Heart right ventricle (tissue), 16 donors: Measurements from ENCODE around the gene COMT. TPM values are rescaled to one million over a fixed set of nuclear protein-coding genes. Genes with fewer than 3 reads are reported as not detected.
A peak's percentile ranks its signal among the peaks of the same experiment; 100 is the strongest.

Source experiments
- ATAC-seq, 8 donors: fragments of 200-7000 bp; cut with Tn5 transposase; one replicate each; pipeline ENCODE4 v1.9.1; 2020; ENCODE audit warnings: mild to moderate bottlenecking in 8 of 8, moderate library complexity in 8 of 8, moderate number of reproducible peaks in 1 of 8
- DNase-seq, 2 donors: peaks; one replicate each; pipeline ENCODE4 v3.0.0-alpha.2; 2020
- H3K27ac ChIP-seq, 10 donors: fragments of 200-600 bp; sonication (generic) in 2 of 10; one replicate each; pipeline versions ENCODE4 v1.5.0 to v1.8.0; 2020 to 2022; ENCODE audit warnings: mild to moderate bottlenecking in 3 of 10
- H3K27me3 ChIP-seq, 7 donors: fragments of 200-600 bp; one replicate each; pipeline ENCODE4 v1.8.0; 2021 to 2022; ENCODE audit warnings: mild to moderate bottlenecking in 2 of 7
- H3K36me3 ChIP-seq, 9 donors: fragments of 200-600 bp; sonication (generic) in 1 of 9; one replicate each; pipeline versions ENCODE4 v1.5.0 to v1.8.0; 2020 to 2022; ENCODE audit warnings: mild to moderate bottlenecking in 2 of 9
- H3K4me1 ChIP-seq, 9 donors: fragments of 200-600 bp; sonication (generic) in 1 of 9; one replicate each; pipeline versions ENCODE4 v1.5.0 to v1.8.0; 2020 to 2022; ENCODE audit warnings: mild to moderate bottlenecking in 4 of 9
- H3K4me3 ChIP-seq, 10 donors: fragments of 200-600 bp; sonication (generic) in 2 of 10; one replicate each; pipeline versions ENCODE4 v1.5.0 to v1.8.0; 2020 to 2022; ENCODE audit warnings: mild to moderate bottlenecking in 7 of 10, moderate library complexity in 2 of 10
- H3K9me3 ChIP-seq, 11 donors: fragments of 200-600 bp in 10 of 11; sonication (generic) in 2 of 11; one replicate each; pipeline versions ENCODE4 v1.5.0 to v1.8.0; 2013 to 2022; ENCODE audit warnings: mild to moderate bottlenecking in 2 of 11, control low read depth in 1 of 11, moderate library complexity in 1 of 11
- CTCF ChIP-seq, 9 donors: fragments of 200-600 bp; sonication (generic) in 2 of 9; IDR thresholded peaks; one replicate each; pipeline versions ENCODE4 v1.5.0 to v1.8.0; 2021 to 2022; ENCODE audit warnings: antibody characterized with exemption in 9 of 9, mild to moderate bottlenecking in 5 of 9, moderate library complexity in 1 of 9
- WGBS, 2 donors: extraction: QIAGEN DNeasy Blood & Tissue Kit; methylation state at CpG; one replicate each; pipeline ENCODE4 v1.1.7; 2013; ENCODE audit warnings: inconsistent platforms in 1 of 2; 5-methylcytosine and 5-hydroxymethylcytosine counted together
- intact Hi-C, 10 donors: fragments of 100-400 bp; cut with DNase I; formaldehyde crosslinking; loops; one replicate each; pipeline versions ENCODE4 v1.11.1 to v1.14.2; 2022
- polyA plus RNA-seq, 2 donors: library from polyadenylated mRNA; stranded (reverse); fragments of 200-250 nt; gene quantifications; one replicate each; pipeline ENCODE4 v1.2.3, GENCODE V29; 2013
- total RNA-seq, 10 donors: library from RNA; stranded (reverse); fragmentation: NEBNext Ultra II Directional in 3 of 10; extraction: Animal tissue kit (Norgen Biotek cat#: 25700) in 3 of 10; gene quantifications; one replicate each; pipeline versions ENCODE4 v1.2.1 to v1.2.4, GENCODE V29; 2021 to 2023
- donor health status: Arrhythmogenic right ventricular cardiomyopathy.
- donor health status: ischemic (EF 13 %, LVEDD 7.1; RV severe dilation, severe dysfunction).
- donor health status: healthy with polysubstance abuse.
- donor health status: DM: no; HTN: yes; CAD: no.
- donor health status: DM: no; HTN: no; CAD: no.
- donor health status: ischemic (EF 25% LVEDD 6.9; RV normal size, moderate dysfunction).
- donor health status: ischemic (EF 25% LVEDD 5.7; RV mildly dilated, moderate dysfunction).
- donor health status: healthy.
- donor health status: DM: yes; HTN: yes; CAD: no.
- donor health status: Ischemic cardiomyopathy.
- donor health status: ischemic (EF 35%, LVEDD 5.7; RV mildly dilated, moderate dysfunction).
- donor health status: nonischemic (EF 11% LVEDD 7.7; RV severe dilation, severe dysfunction).
- donor health status: DM: yes; HTN: yes; CAD: no.
- donor health status: PGD.
- donor health status: ischemic (EF 29% LVEDD 5.4; RV normal size, mild dysfunction).
- donor health status: nonischemic (EF 23%, LVEDD 6.1; RV moderate dilation, normal function).

COMT gene
- total and polyA plus RNA-seq, 12 donors = 42.9 to 273 (median 101) TPM

- ATAC-seq (no peak), DNase-seq (peak in 1 of 2 donors; percentile 1)
- Histone ChIP-seq H3K27ac (no peak overlapping the region), H3K36me3 (no peaks in the 10 kb centered on the region), H3K27me3 (no peaks in the 10 kb centered on the region), H3K4me1 (peaks cover 15 to 66% (median 43%) of the 10 kb centered on the region in 9 donors), H3K9me3 (no peaks in the 10 kb centered on the region), H3K4me3 (no peak overlapping the region)
- 50 to 53% methylated on average over 2 of the region's 2 CpGs for WGBS, 2 donors
- intact Hi-C loops = no loop called here
- TF ChIP-seq CTCF (IDR thresholded peaks at IDR 0.05) = no peak
These were observed 48.6 kb downstream of the COMT start for GRCh38 chr22:19990188-19990587.

DNA sequence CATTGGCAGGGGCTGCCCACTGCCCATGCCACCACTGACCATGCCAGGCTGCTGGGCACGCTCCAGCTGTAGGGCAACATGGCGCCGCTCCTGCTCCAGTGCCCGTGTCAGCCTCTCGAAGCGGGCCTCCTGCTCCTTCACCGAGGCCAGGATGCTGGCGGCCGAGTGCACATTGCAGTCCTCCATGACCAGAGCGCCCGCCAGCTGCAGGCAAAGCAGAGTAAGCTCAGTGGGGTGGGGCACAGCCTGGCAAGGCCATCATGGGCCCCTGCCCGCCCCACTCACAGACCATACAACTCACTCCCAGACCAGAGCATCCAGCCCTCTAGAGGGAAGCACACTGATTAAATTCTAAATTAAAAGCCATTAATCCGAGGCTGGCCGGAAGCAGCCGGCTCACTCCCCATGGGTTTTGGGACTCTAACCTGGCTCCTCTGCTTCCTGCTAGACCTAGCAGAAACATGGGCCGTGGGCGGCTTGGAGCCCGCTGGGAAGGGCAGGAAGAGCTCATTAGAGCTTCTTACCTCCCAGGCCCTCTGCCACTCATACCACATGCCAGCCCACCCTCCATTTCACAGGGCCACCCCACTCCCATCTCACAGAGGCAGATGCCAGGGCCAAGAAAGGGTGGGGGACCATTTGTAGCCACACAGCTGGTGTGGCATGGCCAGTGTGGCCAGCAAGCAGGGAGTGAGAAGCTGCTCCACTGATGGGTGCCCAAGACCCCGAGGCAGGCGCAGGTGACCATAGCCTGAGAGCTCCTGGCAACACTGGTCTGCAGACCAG is 49.2 kb downstream of the COMT start:
- intact Hi-C loops = no loop called here
- WGBS, 2 donors = 87 to 88% methylated on average over 20 of the region's 20 CpGs
- Histone ChIP-seq H3K4me3 (no peak overlapping the region), H3K27me3 (no peaks in the 10 kb centered on the region), H3K27ac (peak overlapping the region in 4 of 10 donors; percentile 9 to 30 (median 14)), H3K4me1 (peaks cover 9 to 66% (median 37%) of the 10 kb centered on the region in 9 donors), H3K36me3 (no peaks in the 10 kb centered on the region), H3K9me3 (no peaks in the 10 kb centered on the region)
- no peak for TF ChIP-seq CTCF (IDR thresholded peaks at IDR 0.05)
- DNase-seq (peak in 1 of 2 donors; percentile 11), ATAC-seq (no peak)

DNA sequence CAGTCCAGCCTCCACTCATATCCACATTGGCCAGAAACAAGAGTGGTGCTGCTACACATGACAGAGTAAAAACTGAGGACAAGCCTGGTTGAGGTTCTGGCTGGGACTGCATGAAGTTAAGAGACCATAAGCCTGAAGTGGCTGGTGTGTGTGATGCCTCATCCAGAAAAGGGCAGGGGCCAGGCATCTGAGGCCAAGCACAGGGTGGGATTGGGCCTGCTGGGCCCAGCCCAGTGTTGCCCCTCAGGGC is 49.7 kb downstream of the COMT start:
- no peaks in the 10 kb centered on the region for H3K27me3 ChIP-seq
- H3K9me3 ChIP-seq = no peaks in the 10 kb centered on the region
- no peak for TF ChIP-seq CTCF (IDR thresholded peaks at IDR 0.05)
- no peak overlapping the region for H3K4me3 ChIP-seq
- no peaks in the 10 kb centered on the region for H3K36me3 ChIP-seq
- H3K4me1 ChIP-seq = peaks cover 7 to 63% (median 31%) of the 10 kb centered on the region in 9 donors
- peak overlapping the region in 6 of 10 donors; percentile 0 to 30 (median 10) for H3K27ac ChIP-seq
- DNase-seq (no peak), ATAC-seq (no peak)
- intact Hi-C loops = no loop called here

DNA sequence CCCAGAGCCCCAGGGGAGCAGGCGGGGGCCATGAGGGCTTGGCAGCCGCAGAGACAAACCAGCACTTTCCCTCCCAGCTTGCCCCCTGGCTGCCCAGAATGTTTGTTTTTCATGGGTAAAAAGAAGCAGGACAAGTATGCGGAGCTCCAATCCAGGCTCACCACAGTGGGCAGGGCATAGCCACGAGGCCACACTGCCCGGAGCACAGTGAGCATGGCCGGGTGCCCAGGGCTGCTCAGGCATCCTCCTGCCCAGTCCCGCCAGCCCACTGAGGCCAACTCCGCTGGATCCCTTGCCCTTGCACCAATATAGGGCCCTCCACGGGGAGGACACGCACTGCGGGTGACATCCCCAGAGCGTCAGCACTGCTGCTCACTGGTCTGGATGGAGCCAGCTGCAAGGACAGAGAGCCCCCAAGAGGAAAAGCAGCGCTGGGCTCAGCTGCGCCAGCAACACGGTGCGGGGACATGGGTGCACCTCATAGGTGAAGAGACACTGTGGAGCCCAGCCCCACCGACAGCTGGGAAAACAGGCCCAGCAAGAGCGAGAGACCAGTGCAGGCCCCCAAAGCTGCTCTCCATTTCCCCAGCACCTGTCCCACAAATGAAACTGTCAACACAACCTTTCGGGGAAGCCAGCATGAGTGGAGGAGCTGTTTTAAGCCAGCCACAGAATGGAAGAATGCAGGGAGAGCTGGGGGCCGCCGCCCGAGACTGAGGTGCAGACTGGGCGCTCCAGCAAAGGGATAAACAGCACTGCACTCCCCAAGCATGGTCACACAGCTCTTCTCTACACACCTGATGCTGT is 50.3 kb downstream of the COMT start:
- TF ChIP-seq CTCF (IDR thresholded peaks at IDR 0.05) = no peak
- Histone ChIP-seq H3K4me3 (no peak overlapping the region), H3K9me3 (no peaks in the 10 kb centered on the region), H3K4me1 (peaks cover 4 to 59% (median 27%) of the 10 kb centered on the region in 9 donors), H3K27me3 (no peaks in the 10 kb centered on the region), H3K27ac (peak overlapping the region in 6 of 10 donors; percentile 0 to 30 (median 14)), H3K36me3 (no peaks in the 10 kb centered on the region)
- 82 to 84% methylated on average over 23 of the region's 23 CpGs for WGBS, 2 donors
- intact Hi-C loops = no loop called here
- ATAC-seq (peak in 6 of 8 donors; percentile 6 to 54 (median 23)), DNase-seq (peak in 1 of 2 donors; percentile 36)
